HG03060 (cell line): ENCODE results near the gene CERK.
"Not testable (repeated sequence)": the region's sequence is repeated elsewhere in the genome, so short reads cannot be mapped to it uniquely, and the experiment has no call there.

Experiments
- ATAC-seq: cut with Tn5 transposase; IDR thresholded peaks from one replicate; pipeline ENCODE4 v1.9.1; 2021; ENCODE audit warnings: low read depth, moderate number of reproducible peaks; ENCODE audit not compliant: unreplicated experiment

The CERK gene

GRCh38 chr22:46734213-46734722 lies 3.8 kb downstream of the CERK start:
- ATAC-seq = not testable (repeated sequence)

GRCh38 chr22:46732513-46732912 lies 5.5 kb downstream of the CERK start:
- ATAC-seq = no peak

GRCh38 chr22:46732041-46732379 lies 6.0 kb downstream of the CERK start:
- ATAC-seq = no peak

GRCh38 chr22:46731246-46732040 lies 6.6 kb downstream of the CERK start:
- no peak for ATAC-seq

- no peak for ATAC-seq
Measured at GRCh38 chr22:46730568-46731245, 7.3 kb downstream of the CERK start.

- no peak for ATAC-seq
Measured at GRCh38 chr22:46728470-46728869, 9.6 kb downstream of the CERK start.

GRCh38 chr22:46727813-46728364 lies 10.2 kb downstream of the CERK start:
- no peak for ATAC-seq

- no peak for ATAC-seq
Measured at GRCh38 chr22:46726986-46727317, 11.1 kb downstream of the CERK start.

GRCh38 chr22:46726066-46726985 lies 11.7 kb downstream of the CERK start:
- ATAC-seq = no peak

- ATAC-seq = no peak
Measured at GRCh38 chr22:46725096-46725495, 13.0 kb downstream of the CERK start.

GRCh38 chr22:46723882-46724281 lies 14.2 kb downstream of the CERK start:
- ATAC-seq = no peak

- ATAC-seq = no peak
Measured at GRCh38 chr22:46721501-46722085, 16.5 kb downstream of the CERK start.

- ATAC-seq = no peak
Measured at GRCh38 chr22:46719921-46720320, 18.1 kb downstream of the CERK start.

GRCh38 chr22:46714550-46714949 lies 23.5 kb downstream of the CERK start:
- no peak for ATAC-seq

GRCh38 chr22:46712288-46712687 lies 25.8 kb downstream of the CERK start:
- ATAC-seq = no peak

- ATAC-seq = no peak
Measured at GRCh38 chr22:46710806-46711205, 27.2 kb downstream of the CERK start.

GRCh38 chr22:46708766-46709330 lies 29.2 kb downstream of the CERK start:
- ATAC-seq = no peak

- ATAC-seq = no peak
Measured at GRCh38 chr22:46707827-46708570, 30.1 kb downstream of the CERK start.

GRCh38 chr22:46707305-46707704 lies 30.7 kb downstream of the CERK start:
- ATAC-seq = no peak
